ENCODE results near the gene PRDM16. TPM values are rescaled to one million over a fixed set of nuclear protein-coding genes. Genes with fewer than 3 reads are reported as not detected.

Gene PRDM16
- polyA plus RNA-seq, 1 of the 3 experiments (the other 2 are of a cell fraction): not detected

GRCh38 chr1:3089490-3089889 lies 20.5 kb downstream of the PRDM16 start (continued):
- TF ChIP-seq USF1 (IDR thresholded peaks at IDR 0.05; ENCODE audit: borderline replicate concordance, low read depth) (no peak), EZH2phosphoT487 (IDR thresholded peaks at IDR 0.05; ENCODE audit: borderline replicate concordance, low read depth) (no peak), REST (IDR thresholded peaks at IDR 0.05; ENCODE audit: low read depth, low read length) (no peak), PBX3 (IDR thresholded peaks at IDR 0.05) (no peak), NFIC (IDR thresholded peaks at IDR 0.05; ENCODE audit: borderline replicate concordance) (no peak), TCF12 (IDR thresholded peaks at IDR 0.05) (no peak)

GRCh38 chr1:3091334-3091733 lies 22.3 kb downstream of the PRDM16 start:
- Histone ChIP-seq H3K36me3 (replicated peaks in 1 of 2; ENCODE audit: control insufficient read depth in 1 of 2, insufficient read depth in 2 of 2, low read length in 1 of 2) (no peaks in the 10 kb centered on the region), H3K4me1 (ENCODE audit: control insufficient read depth in 1 of 2, insufficient read depth in 2 of 2, low read depth in 1 of 2, low read length in 1 of 2) (no peaks in the 10 kb centered on the region), H3K9ac (no peak overlapping the region), H3K4me2 (no peak overlapping the region), H3K27ac (ENCODE audit: low read depth in 2 of 2, low read length in 1 of 2) (no peak overlapping the region), H4K20me1 (ENCODE audit: insufficient read depth) (no peaks in the 10 kb centered on the region), H3K27me3 (ENCODE audit: insufficient read depth) (no peaks in the 10 kb centered on the region), H3K79me2 (ENCODE audit: insufficient read depth) (no peaks in the 10 kb centered on the region), H3K4me3 (ENCODE audit: low read depth in 2 of 2, low read length in 1 of 2) (no peak overlapping the region), H2AFZ (ENCODE audit: low read depth) (no peak overlapping the region), H3F3A (replicated peaks; ENCODE audit: insufficient read depth) (no peaks in the 10 kb centered on the region), H3K9me2 (no peaks in the 10 kb centered on the region), H3K9me3 (no peaks in the 10 kb centered on the region)
- ChIA-PET POLR2A (no interaction called here), CTCF (no interaction called here)
- TF ChIP-seq RCOR1 (IDR thresholded peaks at IDR 0.05; ENCODE audit: low read length): no peak
- TF ChIP-seq YY1 (IDR thresholded peaks at IDR 0.05; ENCODE audit: low read depth): no peak
- TF ChIP-seq ELF1 (IDR thresholded peaks at IDR 0.05): no peak
- WGBS (ENCODE audit: low lambda C conversion rate): 40% methylated on average over 8 of the region's 14 CpGs
- DNase-seq: no peak

GRCh38 chr1:3092530-3092929 lies 23.5 kb downstream of the PRDM16 start:
- Histone ChIP-seq H3K27ac (ENCODE audit: low read depth in 2 of 2, low read length in 1 of 2) (no peak overlapping the region), H4K20me1 (ENCODE audit: insufficient read depth) (no peaks in the 10 kb centered on the region), H3K9me3 (no peaks in the 10 kb centered on the region), H3K4me2 (no peak overlapping the region), H3K79me2 (ENCODE audit: insufficient read depth) (no peaks in the 10 kb centered on the region), H3K4me1 (ENCODE audit: control insufficient read depth in 1 of 2, insufficient read depth in 2 of 2, low read depth in 1 of 2, low read length in 1 of 2) (no peaks in the 10 kb centered on the region), H2AFZ (ENCODE audit: low read depth) (no peak overlapping the region), H3K4me3 (ENCODE audit: low read depth in 2 of 2, low read length in 1 of 2) (no peak overlapping the region), H3K27me3 (ENCODE audit: insufficient read depth) (0 out of 2 replicates have a peak, but pooled peaks cover 7% of the 10 kb centered on the region), H3K9me2 (no peaks in the 10 kb centered on the region), H3K36me3 (replicated peaks in 1 of 2; ENCODE audit: control insufficient read depth in 1 of 2, insufficient read depth in 2 of 2, low read length in 1 of 2) (no peaks in the 10 kb centered on the region), H3F3A (replicated peaks; ENCODE audit: insufficient read depth) (no peaks in the 10 kb centered on the region), H3K9ac (no peak overlapping the region)
- DNase-seq: no peak
- POLR2A ChIA-PET: no interaction called here
- no peak for TF ChIP-seq EP300 (IDR thresholded peaks at IDR 0.05; ENCODE audit: borderline replicate concordance in 1 of 2, low read depth in 1 of 2, low read length in 1 of 2)
- TF ChIP-seq SIN3A (IDR thresholded peaks at IDR 0.05; ENCODE audit: borderline replicate concordance, low read depth, low read length): no peak
- CTCF ChIA-PET: interaction anchor here (1.0 kb wide), 1 partner anchor 28 kb away, joined by 3 read pairs; no protein-coding TSS in a partner anchor
- WGBS (ENCODE audit: low lambda C conversion rate): 62% methylated on average over 4 of the region's 7 CpGs

Measured in SK-N-SH (cell line).